Neural cell (in vitro differentiated cells): ENCODE results near the gene PER2. TPM values are rescaled to one million over a fixed set of nuclear protein-coding genes. Genes with fewer than 3 reads are reported as not detected.

Experiments
- H2AFZ ChIP-seq: fragments of 200-600, 300-800 bp; sonication (generic), shearing (Covaris generic); 2 replicates; pipeline ENCODE4 v1.6.0; 2014; ENCODE audit warnings: low read depth, mild to moderate bottlenecking, antibody characterized with exemption, low read length, moderate library complexity
- H3F3A ChIP-seq: fragments of 200-600 bp; shearing (Covaris generic); 2 replicates; pipeline ENCODE4 v1.6.1; 2016; ENCODE audit warnings: mild to moderate bottlenecking, moderate library complexity, mixed read lengths, antibody characterized with exemption, low read length; ENCODE audit not compliant: insufficient read depth, poor library complexity, severe bottlenecking
- H3K27ac ChIP-seq: fragments of 200-600, 300-800 bp; sonication (generic), shearing (Covaris generic); 2 replicates; pipeline ENCODE4 v1.5.1; 2014; ENCODE audit warnings: mild to moderate bottlenecking, low read length, moderate library complexity
- H3K27me3 ChIP-seq: fragments of 300-800, 200-600 bp; sonication (generic), shearing (Covaris generic); 2 replicates; pipeline ENCODE4 v1.6.0; 2014; ENCODE audit warnings: mild to moderate bottlenecking, low read depth, low read length, moderate library complexity; ENCODE audit not compliant: insufficient read depth
- H3K36me3 ChIP-seq: fragments of 300-800, 200-600 bp; sonication (generic), shearing (Covaris generic); 2 replicates; pipeline ENCODE4 v1.5.1; 2014; ENCODE audit warnings: mild to moderate bottlenecking, antibody characterized with exemption, low read length, moderate library complexity; ENCODE audit not compliant: insufficient read depth
- H3K4me2 ChIP-seq: fragments of 300-800, 200-600 bp; sonication (generic), shearing (Covaris generic); 2 replicates; pipeline ENCODE4 v1.6.0; 2014; ENCODE audit warnings: mild to moderate bottlenecking, low read length
- H3K4me3 ChIP-seq: fragments of 300-800, 200-600 bp; sonication (generic), shearing (Covaris generic); 2 replicates; pipeline ENCODE4 v1.5.1; 2014; ENCODE audit warnings: mild to moderate bottlenecking, low read length, moderate library complexity
- H3K79me2 ChIP-seq: fragments of 200-600 bp; shearing (Covaris generic); replicated peaks from 2 replicates; pipeline ENCODE4 v1.6.0; 2014; ENCODE audit warnings: mild to moderate bottlenecking, low read length, moderate library complexity; ENCODE audit not compliant: insufficient read depth
- H3K9ac ChIP-seq: fragments of 300-800, 200-600 bp; sonication (generic), shearing (Covaris generic); 2 replicates; pipeline ENCODE4 v1.6.1; 2016; ENCODE audit warnings: mild to moderate bottlenecking, low read length, mixed read lengths
- H3K9me2 ChIP-seq: fragments of 200-600 bp; shearing (Covaris generic); 2 replicates; pipeline ENCODE4 v1.6.1; 2016; ENCODE audit warnings: mild to moderate bottlenecking, low read length, mixed read lengths; ENCODE audit not compliant: insufficient read depth
- H3K9me3 ChIP-seq: fragments of 200-600, 300-800 bp; sonication (generic), shearing (Covaris generic); 2 replicates; pipeline ENCODE4 v1.6.1; 2016; ENCODE audit warnings: mild to moderate bottlenecking, mixed run types, low read length, moderate library complexity, mixed read lengths
- H4K20me1 ChIP-seq: fragments of 200-600 bp; shearing (Covaris generic); 2 replicates; pipeline ENCODE4 v1.6.1; 2016; ENCODE audit warnings: mild to moderate bottlenecking, mixed run types; ENCODE audit not compliant: insufficient read depth
- EP300 ChIP-seq: fragments of 450-650 bp; conservative IDR thresholded peaks from 2 replicates; pipeline ENCODE4 v1.6.1; 2014; ENCODE audit warnings: antibody characterized with exemption, mild to moderate bottlenecking, moderate library complexity; ENCODE audit not compliant: poor library complexity, severe bottlenecking
- EZH2 ChIP-seq: fragments of 200-600, 300-800 bp; shearing (Covaris generic), sonication (generic); IDR thresholded peaks from 2 replicates; pipeline ENCODE4 v1.6.1; 2014; ENCODE audit warnings: antibody characterized with exemption, low read length, borderline replicate concordance, mild to moderate bottlenecking; ENCODE audit not compliant: insufficient read depth, poor library complexity, severe bottlenecking
- MXI1 ChIP-seq: fragments of 450-650 bp; conservative IDR thresholded peaks from 2 replicates; pipeline ENCODE4 v1.6.1; 2014; ENCODE audit warnings: antibody characterized with exemption, mild to moderate bottlenecking; ENCODE audit not compliant: poor library complexity, severe bottlenecking
- POLR2AphosphoS5 ChIP-seq: IDR thresholded peaks from 2 replicates; pipeline ENCODE4 v1.6.1; 2012
- RAD21 ChIP-seq: fragments of 450-650 bp; conservative IDR thresholded peaks from 2 replicates; pipeline ENCODE4 v1.6.1; 2014; ENCODE audit warnings: antibody characterized with exemption, mild to moderate bottlenecking, moderate library complexity
- SMC3 ChIP-seq: fragments of 450-650 bp; conservative IDR thresholded peaks from 2 replicates; pipeline ENCODE4 v1.6.1; 2014; ENCODE audit warnings: antibody characterized with exemption, mild to moderate bottlenecking, moderate library complexity; ENCODE audit not compliant: poor library complexity
- TAF1 ChIP-seq: IDR thresholded peaks from 2 replicates; pipeline ENCODE4 v1.6.1; 2012; ENCODE audit warnings: low read depth
- polyA plus RNA-seq: library from polyadenylated mRNA; depleted of rRNA; stranded (reverse); fragments of >200 nt; gene quantifications from 2 replicates; pipeline ENCODE4 v1.2.3, GENCODE V29; 2014
- TF ChIP-seq, protein P1 (sequence below): fragments of 450-650 bp; IDR thresholded peaks from 2 replicates; pipeline ENCODE4 v1.5.1; 2014; ENCODE audit warnings: antibody characterized with exemption, mild to moderate bottlenecking, moderate library complexity; ENCODE audit not compliant: poor library complexity, severe bottlenecking
- TF ChIP-seq, protein P2 (sequence below): IDR thresholded peaks from 2 replicates; pipeline ENCODE4 v1.6.1; 2012; ENCODE audit warnings: borderline replicate concordance

PER2 gene
- polyA plus RNA-seq, 1 donor from 2014 or later = 3.2 TPM

DNA sequence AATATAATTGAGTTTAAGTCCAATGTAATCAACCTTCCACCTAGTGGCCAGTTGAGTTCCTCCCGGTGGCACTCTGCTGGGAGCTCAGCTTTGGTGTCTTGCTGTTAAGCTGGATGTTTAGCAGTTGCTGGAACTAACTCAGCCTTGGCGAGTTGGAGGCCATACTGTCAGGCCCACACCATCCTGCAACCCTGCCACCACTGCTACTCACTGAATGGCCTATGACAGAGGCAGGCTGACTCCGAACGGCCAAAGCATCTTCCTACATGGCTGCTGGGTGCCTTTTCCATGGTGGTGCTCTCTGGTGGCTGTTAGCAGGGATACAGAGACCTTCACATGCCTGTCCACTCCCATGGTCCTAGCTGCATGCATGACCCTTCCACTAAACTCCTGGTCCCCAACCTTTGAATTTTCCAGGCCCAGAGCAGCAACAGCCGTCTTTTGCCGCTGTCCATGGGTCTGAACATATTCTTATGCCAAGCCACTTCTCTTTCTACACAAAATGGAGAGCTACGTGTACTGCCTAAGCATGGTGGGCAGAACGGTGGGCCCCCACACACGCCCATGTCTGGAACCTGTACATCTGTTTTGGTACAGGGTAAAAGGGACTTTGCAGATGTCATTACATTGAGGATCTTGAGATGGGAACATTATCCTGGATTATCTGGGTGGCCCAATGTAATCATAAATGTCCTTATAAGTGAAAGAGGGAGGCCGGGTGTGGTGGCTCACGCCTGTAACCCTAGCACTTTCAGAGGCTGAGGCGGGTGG is 16.9 kb upstream of the PER2 start:
- Histone ChIP-seq H3K9ac (no peak overlapping the region), H3F3A (no peaks in the 10 kb centered on the region), H3K36me3 (no peaks in the 10 kb centered on the region), H3K27me3 (no peaks in the 10 kb centered on the region), H3K4me2 (no peak overlapping the region), H3K4me3 (no peak overlapping the region), H3K27ac (no peak overlapping the region), H3K9me2 (no peaks in the 10 kb centered on the region), H3K9me3 (no peaks in the 10 kb centered on the region), H2AFZ (no peak overlapping the region), H3K79me2 (no peaks in the 10 kb centered on the region), H4K20me1 (no peaks in the 10 kb centered on the region)
- TF ChIP-seq, protein P1, sequence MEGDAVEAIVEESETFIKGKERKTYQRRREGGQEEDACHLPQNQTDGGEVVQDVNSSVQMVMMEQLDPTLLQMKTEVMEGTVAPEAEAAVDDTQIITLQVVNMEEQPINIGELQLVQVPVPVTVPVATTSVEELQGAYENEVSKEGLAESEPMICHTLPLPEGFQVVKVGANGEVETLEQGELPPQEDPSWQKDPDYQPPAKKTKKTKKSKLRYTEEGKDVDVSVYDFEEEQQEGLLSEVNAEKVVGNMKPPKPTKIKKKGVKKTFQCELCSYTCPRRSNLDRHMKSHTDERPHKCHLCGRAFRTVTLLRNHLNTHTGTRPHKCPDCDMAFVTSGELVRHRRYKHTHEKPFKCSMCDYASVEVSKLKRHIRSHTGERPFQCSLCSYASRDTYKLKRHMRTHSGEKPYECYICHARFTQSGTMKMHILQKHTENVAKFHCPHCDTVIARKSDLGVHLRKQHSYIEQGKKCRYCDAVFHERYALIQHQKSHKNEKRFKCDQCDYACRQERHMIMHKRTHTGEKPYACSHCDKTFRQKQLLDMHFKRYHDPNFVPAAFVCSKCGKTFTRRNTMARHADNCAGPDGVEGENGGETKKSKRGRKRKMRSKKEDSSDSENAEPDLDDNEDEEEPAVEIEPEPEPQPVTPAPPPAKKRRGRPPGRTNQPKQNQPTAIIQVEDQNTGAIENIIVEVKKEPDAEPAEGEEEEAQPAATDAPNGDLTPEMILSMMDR = no peak

DNA sequence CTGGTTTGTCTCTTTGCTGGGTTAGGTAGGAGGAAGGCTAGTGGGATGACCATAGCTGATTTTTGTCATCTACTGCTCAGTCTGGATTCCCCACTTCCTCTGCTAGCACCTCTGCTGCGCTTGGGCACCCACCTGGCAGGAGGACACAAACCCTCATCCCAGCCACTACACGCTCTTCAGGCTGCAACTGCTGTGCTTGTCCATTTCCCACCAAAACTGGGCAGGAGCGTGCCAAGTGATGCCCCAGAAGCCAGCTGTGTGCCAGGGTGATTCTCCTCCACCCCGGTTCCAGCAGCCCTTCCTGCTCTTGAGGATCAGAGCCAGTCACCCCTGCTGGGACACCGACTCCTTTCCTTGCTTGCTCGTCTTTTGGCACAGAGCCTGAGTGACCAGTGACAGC is 15.7 kb upstream of the PER2 start:
- no peaks in the 10 kb centered on the region for H3K79me2 ChIP-seq
- no peak overlapping the region for H2AFZ ChIP-seq
- no peak overlapping the region for H3K27ac ChIP-seq
- H3K36me3 ChIP-seq = no peaks in the 10 kb centered on the region
- H3K4me2 ChIP-seq = no peak overlapping the region
- no peak overlapping the region for H3K9ac ChIP-seq
- TF ChIP-seq RAD21 = no peak
- no peak for TF ChIP-seq POLR2AphosphoS5
- no peak for TF ChIP-seq EP300
- TF ChIP-seq MXI1 = no peak
- no peak for TF ChIP-seq SMC3
- no peak for TF ChIP-seq EZH2
- TF ChIP-seq, protein P1 = no peak
- TF ChIP-seq, protein P2, sequence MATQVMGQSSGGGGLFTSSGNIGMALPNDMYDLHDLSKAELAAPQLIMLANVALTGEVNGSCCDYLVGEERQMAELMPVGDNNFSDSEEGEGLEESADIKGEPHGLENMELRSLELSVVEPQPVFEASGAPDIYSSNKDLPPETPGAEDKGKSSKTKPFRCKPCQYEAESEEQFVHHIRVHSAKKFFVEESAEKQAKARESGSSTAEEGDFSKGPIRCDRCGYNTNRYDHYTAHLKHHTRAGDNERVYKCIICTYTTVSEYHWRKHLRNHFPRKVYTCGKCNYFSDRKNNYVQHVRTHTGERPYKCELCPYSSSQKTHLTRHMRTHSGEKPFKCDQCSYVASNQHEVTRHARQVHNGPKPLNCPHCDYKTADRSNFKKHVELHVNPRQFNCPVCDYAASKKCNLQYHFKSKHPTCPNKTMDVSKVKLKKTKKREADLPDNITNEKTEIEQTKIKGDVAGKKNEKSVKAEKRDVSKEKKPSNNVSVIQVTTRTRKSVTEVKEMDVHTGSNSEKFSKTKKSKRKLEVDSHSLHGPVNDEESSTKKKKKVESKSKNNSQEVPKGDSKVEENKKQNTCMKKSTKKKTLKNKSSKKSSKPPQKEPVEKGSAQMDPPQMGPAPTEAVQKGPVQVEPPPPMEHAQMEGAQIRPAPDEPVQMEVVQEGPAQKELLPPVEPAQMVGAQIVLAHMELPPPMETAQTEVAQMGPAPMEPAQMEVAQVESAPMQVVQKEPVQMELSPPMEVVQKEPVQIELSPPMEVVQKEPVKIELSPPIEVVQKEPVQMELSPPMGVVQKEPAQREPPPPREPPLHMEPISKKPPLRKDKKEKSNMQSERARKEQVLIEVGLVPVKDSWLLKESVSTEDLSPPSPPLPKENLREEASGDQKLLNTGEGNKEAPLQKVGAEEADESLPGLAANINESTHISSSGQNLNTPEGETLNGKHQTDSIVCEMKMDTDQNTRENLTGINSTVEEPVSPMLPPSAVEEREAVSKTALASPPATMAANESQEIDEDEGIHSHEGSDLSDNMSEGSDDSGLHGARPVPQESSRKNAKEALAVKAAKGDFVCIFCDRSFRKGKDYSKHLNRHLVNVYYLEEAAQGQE = no peak
- TF ChIP-seq TAF1 = no peak
- no peaks in the 10 kb centered on the region for H3K27me3 ChIP-seq
- H3F3A ChIP-seq = no peaks in the 10 kb centered on the region
- H3K9me2 ChIP-seq = no peaks in the 10 kb centered on the region
- no peaks in the 10 kb centered on the region for H3K9me3 ChIP-seq
- no peak overlapping the region for H3K4me3 ChIP-seq
- no peaks in the 10 kb centered on the region for H4K20me1 ChIP-seq
